HCT116 (cell line): ENCODE results near the gene INS. TPM values are rescaled to one million over a fixed set of nuclear protein-coding genes. Genes with fewer than 3 reads are reported as not detected.

ENCODE experiments used
- ATAC-seq: fragments of 200-7000 bp; cut with Tn5 transposase; 2 replicates; pipeline ENCODE4 v1.9.1; 2020; ENCODE audit warnings: mild to moderate bottlenecking, moderate library complexity
- BruUV-seq: library from RNA; stranded (reverse); fragments of 400-500 nt; replicated peaks from 2 replicates; lab custom pipeline; 2021; lab: Mats Ljungman, UMichigan
- CTCF ChIA-PET: fragments of 300-600 bp; sonication (Branson Sonifier 250); formaldehyde crosslinking; loops from one replicate; lab custom pipeline; 2021; ENCODE audit warnings: antibody characterized with exemption; lab: Charles Lee
- POLR2A ChIA-PET: fragments of 300-600, 350-600 bp; sonication (Branson Sonifier 250); formaldehyde crosslinking; loops from one replicate; lab custom pipeline; 2021; ENCODE audit warnings: antibody characterized with exemption; lab: Charles Lee
- RAD21 ChIA-PET, 2 experiments: fragments of 300-600 bp; sonication (Branson Sonifier 250); formaldehyde crosslinking; loops; one replicate each; lab custom pipeline; 2023; ENCODE audit warnings: low total read pairs in 2 of 2; ENCODE audit not compliant: uncharacterized antibody in 2 of 2, unreplicated experiment in 2 of 2, low non-redundant PET in 1 of 2; lab: Charles Lee
- DNase-seq: peaks from one replicate; pipeline ENCODE4 v3.0.0-alpha.2; 2010; ENCODE audit warnings: low read depth, low spot score
- H2AFZ ChIP-seq: fragments of 200-600 bp; shearing (Covaris generic), sonication (generic); 2 replicates; pipeline ENCODE4 v1.6.1; 2017; ENCODE audit warnings: low read depth, mixed run types, mixed read lengths, antibody characterized with exemption, low read length; ENCODE audit not compliant: poor library complexity, severe bottlenecking
- H3K27ac ChIP-seq: 2 replicates; pipeline ENCODE4 v1.5.1; 2012; ENCODE audit warnings: low read depth, low read length
- H3K27me3 ChIP-seq: fragments of 200-600 bp; sonication (generic); 2 replicates; pipeline ENCODE4 v1.6.1; 2016; ENCODE audit warnings: mixed run types, low read length, mixed read lengths; ENCODE audit not compliant: insufficient read depth
- H3K36me3 ChIP-seq, 2 experiments: fragments of 200-500 bp in 1 of 2; fragments of 200-600 bp in 1 of 2; sonication (Bioruptor generic) in 1 of 2; sonication (generic) in 1 of 2; 2 replicates each; pipeline versions ENCODE4 v1.5.1 to v1.6.1; 2014 to 2016; ENCODE audit warnings: low read length in 2 of 2, inconsistent platforms in 1 of 2, mixed read lengths in 1 of 2, mixed run types in 1 of 2; ENCODE audit not compliant: insufficient read depth in 2 of 2, control insufficient read depth in 1 of 2
- H3K4me1 ChIP-seq, 2 experiments: fragments of 200-600 bp in 1 of 2; sonication (generic) in 1 of 2; 2 replicates each; pipeline versions ENCODE4 v1.5.1 to v1.6.1; 2012 to 2017; ENCODE audit warnings: low read length in 2 of 2, inconsistent platforms in 1 of 2, mild to moderate bottlenecking in 1 of 2, mixed read lengths in 1 of 2, mixed run types in 1 of 2, moderate library complexity in 1 of 2; ENCODE audit not compliant: insufficient read depth in 2 of 2, control insufficient read depth in 1 of 2
- H3K4me2 ChIP-seq: fragments of 200-600 bp; sonication (generic); 2 replicates; pipeline ENCODE4 v1.6.1; 2017; ENCODE audit warnings: mixed run types, low read length, mixed read lengths
- H3K4me3 ChIP-seq, 2 experiments: fragments of 200-600 bp in 1 of 2; sonication (generic) in 1 of 2; replicated peaks in 1 of 2; 2 replicates each; pipeline ENCODE4 v1.5.1; 2011 to 2016; ENCODE audit warnings: low read length in 2 of 2, control low read depth in 1 of 2, low read depth in 1 of 2, mild to moderate bottlenecking in 1 of 2, mixed read lengths in 1 of 2, mixed run types in 1 of 2
- H3K79me2 ChIP-seq: fragments of 200-600 bp; sonication (generic); 2 replicates; pipeline ENCODE4 v1.6.1; 2017; ENCODE audit warnings: mild to moderate bottlenecking, mixed run types, low read length, moderate library complexity, mixed read lengths; ENCODE audit not compliant: insufficient read depth
- H3K9ac ChIP-seq: fragments of 200-600 bp; sonication (generic); 2 replicates; pipeline ENCODE4 v1.6.1; 2016; ENCODE audit warnings: low read length, mixed read lengths
- H3K9me2 ChIP-seq: fragments of 200-600 bp; sonication (generic), shearing (Covaris generic); 2 replicates; pipeline ENCODE4 v1.6.1; 2017; ENCODE audit warnings: mixed run types, mild to moderate bottlenecking, moderate library complexity; ENCODE audit not compliant: insufficient read depth
- H3K9me3 ChIP-seq, 2 experiments: fragments of 200-500 bp in 1 of 2; fragments of 200-600 bp in 1 of 2; sonication (Bioruptor generic) in 1 of 2; sonication (generic) in 1 of 2; 2 replicates each; pipeline ENCODE4 v1.6.1; 2014 to 2017; ENCODE audit warnings: low read length in 2 of 2, mixed read lengths in 2 of 2, inconsistent platforms in 1 of 2, low read depth in 1 of 2, mild to moderate bottlenecking in 1 of 2, mixed run types in 1 of 2, moderate library complexity in 1 of 2; ENCODE audit not compliant: control insufficient read depth in 1 of 2, insufficient read depth in 1 of 2
- H4K20me1 ChIP-seq: fragments of 200-600 bp; sonication (generic), shearing (Covaris generic); 2 replicates; pipeline ENCODE4 v1.6.1; 2017; ENCODE audit warnings: mixed run types, mild to moderate bottlenecking, moderate library complexity; ENCODE audit not compliant: insufficient read depth
- ATF3 ChIP-seq: IDR thresholded peaks from 2 replicates; pipeline ENCODE4 v1.6.1; 2012
- EZH2 ChIP-seq: fragments of 200-600 bp; sonication (generic); IDR thresholded peaks from 2 replicates; pipeline ENCODE4 v1.6.1; 2017; ENCODE audit warnings: antibody characterized with exemption, mixed run types
- EZH2phosphoT487 ChIP-seq: fragments of 200-600 bp; IDR thresholded peaks from 2 replicates; pipeline ENCODE4 v1.6.1; 2018; ENCODE audit warnings: antibody characterized with exemption, borderline replicate concordance
- FOSL1 ChIP-seq: IDR thresholded peaks from 2 replicates; pipeline ENCODE4 v1.6.1; 2012; ENCODE audit warnings: low read depth
- JUND ChIP-seq: IDR thresholded peaks from 2 replicates; pipeline ENCODE4 v1.6.1; 2012
- MAX ChIP-seq: IDR thresholded peaks from 2 replicates; pipeline ENCODE4 v1.6.1; 2012
- POLR2A ChIP-seq: IDR thresholded peaks from 2 replicates; pipeline ENCODE4 v1.7.0; 2011; ENCODE audit warnings: borderline replicate concordance; ENCODE audit not compliant: insufficient read depth, insufficient read length; ENCODE audit errors: extremely low read depth
- POLR2AphosphoS5 ChIP-seq: IDR thresholded peaks from 2 replicates; pipeline ENCODE4 v1.6.1; 2011; ENCODE audit warnings: mild to moderate bottlenecking, low read depth, low read length, moderate library complexity
- REST ChIP-seq: IDR thresholded peaks from 2 replicates; pipeline ENCODE4 v1.6.1; 2012; ENCODE audit warnings: low read depth
- YY1 ChIP-seq: IDR thresholded peaks from 2 replicates; pipeline ENCODE4 v1.6.1; 2011; ENCODE audit warnings: low read length, low read depth, moderate library complexity, mild to moderate bottlenecking; ENCODE audit not compliant: insufficient replicate concordance; ENCODE audit errors: extremely low read depth
- ZFX ChIP-seq: fragments of 450-650 bp; IDR thresholded peaks from 2 replicates; pipeline ENCODE4 v1.6.1; 2017
- ZNF274 ChIP-seq: fragments of 200-500 bp; sonication (Bioruptor generic); IDR thresholded peaks from 2 replicates; pipeline ENCODE4 v1.6.1; 2014; ENCODE audit warnings: mild to moderate bottlenecking, low read depth, low read length, inconsistent platforms
- intact Hi-C: fragments of 100-400 bp; cut with micrococcal nuclease; formaldehyde crosslinking; loops from 2 replicates; pipeline ENCODE4 v1.10.0; 2022
- total RNA-seq: library from RNA; stranded (reverse); gene quantifications from one replicate; pipeline ENCODE4 v1.2.1, GENCODE V29; 2021; ENCODE audit not compliant: unreplicated experiment

The INS gene
- total RNA-seq, 1 experiment from 2014 or later = 0.44 TPM

- Histone ChIP-seq H4K20me1 (no peaks in the 10 kb centered on the region), H3K9ac (no peak overlapping the region), H3K9me2 (no peaks in the 10 kb centered on the region), H3K4me3 (no peak overlapping the region), H3K4me2 (no peak overlapping the region), H3K27ac (no peak overlapping the region), H3K9me3 (peaks cover 2 to 8% of the 10 kb centered on the region in 2 experiments; a peak in 2 of 4 replicates), H3K79me2 (no peaks in the 10 kb centered on the region), H3K4me1 (no peaks in the 10 kb centered on the region), H3K27me3 (no peaks in the 10 kb centered on the region)
- CTCF ChIA-PET = interaction anchor here (1.7 kb wide), 1 partner anchor 29 kb away, joined by 9 read pairs; no protein-coding TSS in a partner anchor
- RAD21 ChIA-PET = no interaction called here
- POLR2A ChIA-PET = no interaction called here
- DNase-seq (no peak), ATAC-seq (no peak)
- intact Hi-C loops = no loop called here
- BruUV-seq = no TSS peak
- TF ChIP-seq MAX = no peak
- no peak for TF ChIP-seq YY1
- no peak for TF ChIP-seq ATF3
- TF ChIP-seq, all 23 proteins: peak for 0
- no peak overlapping the region for H2AFZ ChIP-seq
- H3K36me3 ChIP-seq = no peaks in the 10 kb centered on the region
These were observed 39.5 kb downstream of the INS start for GRCh38 chr11:2121227-2122130.

- ChIA-PET POLR2A (no interaction called here), CTCF (interaction anchor here (1.7 kb wide), 1 partner anchor 30 kb away, joined by 9 read pairs; no protein-coding TSS in a partner anchor), RAD21 (no interaction called here)
- ATAC-seq = no peak
- DNase-seq = no peak
- no peak overlapping the region for H2AFZ ChIP-seq
- H3K36me3 ChIP-seq = no peaks in the 10 kb centered on the region
- H3K27me3 ChIP-seq = no peaks in the 10 kb centered on the region
- H3K9me2 ChIP-seq = no peaks in the 10 kb centered on the region
- H4K20me1 ChIP-seq = no peaks in the 10 kb centered on the region
- no peak overlapping the region for H3K27ac ChIP-seq
- no peak overlapping the region for H3K9ac ChIP-seq
- no peaks in the 10 kb centered on the region for H3K79me2 ChIP-seq
- H3K4me3 ChIP-seq = no peak overlapping the region
- peaks cover 6 to 8% of the 10 kb centered on the region in 2 experiments; a peak in 2 of 4 replicates for H3K9me3 ChIP-seq
- H3K4me1 ChIP-seq = no peaks in the 10 kb centered on the region
- intact Hi-C loops = no loop called here
- no TSS peak for BruUV-seq
- no peak overlapping the region for H3K4me2 ChIP-seq
- TF ChIP-seq ATF3 = no peak
- no peak for TF ChIP-seq JUND
- no peak for TF ChIP-seq ZNF274
- TF ChIP-seq MAX = no peak
- no peak for TF ChIP-seq POLR2A
- no peak for TF ChIP-seq EZH2
- TF ChIP-seq REST = no peak
- no peak for TF ChIP-seq POLR2AphosphoS5
- no peak for TF ChIP-seq EZH2phosphoT487
- no peak for TF ChIP-seq YY1
- TF ChIP-seq ZFX = no peak
- no peak for TF ChIP-seq FOSL1
These were observed 40.5 kb downstream of the INS start for GRCh38 chr11:2120359-2121100.
